Stimulated activated CD8-positive, alpha-beta memory T cell treated with anti-CD3 and anti-CD28 coated beads, Interleukin-12 subunit alpha, Interleukin-12 subunit beta, amount 100 ng/mL, for 4 hours (primary cell): ENCODE measurements around the gene POF1B.
"Not testable (repeated sequence)": the region's sequence is repeated elsewhere in the genome, so short reads cannot be mapped to it uniquely, and the experiment has no call there.

ENCODE experiments used
- DNase-seq: peaks from one replicate; pipeline ENCODE4 v3.0.0-alpha.2; 2020; ENCODE audit warnings: low read depth

The POF1B gene, protein sequence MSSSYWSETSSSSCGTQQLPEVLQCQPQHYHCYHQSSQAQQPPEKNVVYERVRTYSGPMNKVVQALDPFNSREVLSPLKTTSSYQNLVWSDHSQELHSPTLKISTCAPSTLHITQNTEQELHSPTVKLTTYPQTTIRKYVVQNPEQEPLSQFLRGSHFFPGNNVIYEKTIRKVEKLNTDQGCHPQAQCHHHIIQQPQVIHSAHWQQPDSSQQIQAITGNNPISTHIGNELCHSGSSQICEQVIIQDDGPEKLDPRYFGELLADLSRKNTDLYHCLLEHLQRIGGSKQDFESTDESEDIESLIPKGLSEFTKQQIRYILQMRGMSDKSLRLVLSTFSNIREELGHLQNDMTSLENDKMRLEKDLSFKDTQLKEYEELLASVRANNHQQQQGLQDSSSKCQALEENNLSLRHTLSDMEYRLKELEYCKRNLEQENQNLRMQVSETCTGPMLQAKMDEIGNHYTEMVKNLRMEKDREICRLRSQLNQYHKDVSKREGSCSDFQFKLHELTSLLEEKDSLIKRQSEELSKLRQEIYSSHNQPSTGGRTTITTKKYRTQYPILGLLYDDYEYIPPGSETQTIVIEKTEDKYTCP

DNA sequence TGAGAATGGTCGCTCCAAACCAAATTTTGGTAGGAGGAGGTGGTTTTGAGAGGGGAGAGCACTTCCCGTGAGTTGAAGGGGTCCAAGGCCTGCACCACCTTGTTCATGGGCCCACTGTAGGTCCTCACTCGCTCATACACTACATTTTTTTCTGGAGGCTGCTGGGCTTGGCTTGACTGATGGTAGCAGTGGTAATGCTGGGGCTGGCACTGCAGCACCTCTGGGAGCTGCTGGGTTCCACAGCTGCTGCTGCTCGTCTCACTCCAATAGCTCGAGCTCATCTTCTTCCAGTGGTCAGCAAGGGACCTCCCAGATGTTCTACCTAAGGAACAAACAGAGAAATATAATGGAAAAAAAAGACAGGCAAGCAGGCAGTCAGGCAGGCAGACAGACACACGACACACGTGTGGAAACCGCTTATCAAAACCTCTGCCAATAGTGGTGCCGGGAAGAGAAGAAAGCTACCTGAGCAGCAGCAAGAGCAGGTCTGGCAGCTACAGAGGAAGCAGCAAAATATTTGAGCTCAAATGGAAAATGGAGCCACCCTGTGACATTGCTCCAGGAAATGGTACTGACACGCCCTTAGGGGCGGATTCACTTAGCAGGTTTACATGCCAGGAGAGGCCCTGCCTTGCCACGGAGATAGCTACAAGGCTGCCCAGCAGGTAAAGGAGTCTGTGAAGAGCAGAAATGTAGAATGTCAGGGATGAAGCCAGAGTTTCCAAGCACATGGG, at the start of gene POF1B:
Gene POF1B, minus strand, starts transcription at position 492 of the 734 bp plus-strand sequence. Its CDS starts 211 bp downstream, at position 281.
- no peak for DNase-seq

DNA sequence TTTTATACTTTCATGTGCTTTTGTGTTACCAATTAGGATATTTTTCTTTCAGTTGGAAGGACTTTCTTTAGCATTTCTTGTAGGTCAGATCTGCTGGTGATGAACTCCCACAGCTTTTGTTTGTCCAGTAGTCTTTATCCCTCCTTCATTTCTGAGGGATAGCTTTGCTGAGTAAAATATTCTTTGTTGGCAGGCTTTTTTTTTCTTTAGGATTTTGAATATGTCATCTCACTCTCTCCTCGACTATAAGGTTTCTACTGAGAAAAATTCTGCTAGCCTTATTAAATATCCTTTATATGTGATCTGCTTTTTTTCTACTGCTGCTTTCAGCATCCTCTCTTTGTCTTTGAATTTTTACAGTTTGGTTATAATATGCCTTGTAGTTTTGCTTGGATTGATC, 49.6 kb upstream of the POF1B start:
- no peak for DNase-seq

DNA sequence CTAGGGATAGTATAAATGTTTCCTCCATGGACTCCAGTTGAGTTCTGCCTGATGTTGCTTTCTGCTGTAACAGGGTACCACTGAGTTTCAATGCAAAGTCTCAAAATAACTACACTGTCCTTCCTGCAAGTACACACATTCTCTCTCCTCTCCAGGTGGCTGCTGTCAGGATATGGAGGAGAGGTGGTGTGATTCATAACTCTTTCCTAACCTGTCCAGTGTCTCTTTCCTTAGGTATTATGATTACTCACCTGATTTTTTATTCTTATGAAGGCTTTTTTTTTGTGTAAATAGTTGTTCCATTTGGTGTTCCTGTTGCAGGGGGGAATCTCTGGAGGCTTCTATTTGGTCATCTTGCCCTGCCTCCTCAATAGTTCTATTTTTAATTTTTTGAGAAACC, 39.8 kb upstream of the POF1B start:
- no peak for DNase-seq

DNA sequence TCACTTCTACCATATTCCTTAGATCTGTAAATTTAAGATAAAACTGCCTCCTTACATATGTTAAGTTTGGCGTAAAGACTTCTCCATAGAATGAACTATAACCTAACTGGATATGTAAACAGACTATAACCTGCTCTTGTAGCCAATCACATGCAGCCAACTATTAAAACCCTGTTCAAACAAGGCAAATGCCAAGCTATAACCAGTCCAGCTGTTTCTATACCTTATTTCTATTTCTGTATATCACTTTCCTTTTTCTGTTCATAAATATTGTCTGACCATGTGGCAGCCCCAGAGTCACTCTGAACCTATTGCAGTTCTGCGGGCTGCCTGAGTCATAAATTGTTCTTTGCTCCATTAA, 12.4 kb upstream of the POF1B start:
- no peak for DNase-seq

DNA sequence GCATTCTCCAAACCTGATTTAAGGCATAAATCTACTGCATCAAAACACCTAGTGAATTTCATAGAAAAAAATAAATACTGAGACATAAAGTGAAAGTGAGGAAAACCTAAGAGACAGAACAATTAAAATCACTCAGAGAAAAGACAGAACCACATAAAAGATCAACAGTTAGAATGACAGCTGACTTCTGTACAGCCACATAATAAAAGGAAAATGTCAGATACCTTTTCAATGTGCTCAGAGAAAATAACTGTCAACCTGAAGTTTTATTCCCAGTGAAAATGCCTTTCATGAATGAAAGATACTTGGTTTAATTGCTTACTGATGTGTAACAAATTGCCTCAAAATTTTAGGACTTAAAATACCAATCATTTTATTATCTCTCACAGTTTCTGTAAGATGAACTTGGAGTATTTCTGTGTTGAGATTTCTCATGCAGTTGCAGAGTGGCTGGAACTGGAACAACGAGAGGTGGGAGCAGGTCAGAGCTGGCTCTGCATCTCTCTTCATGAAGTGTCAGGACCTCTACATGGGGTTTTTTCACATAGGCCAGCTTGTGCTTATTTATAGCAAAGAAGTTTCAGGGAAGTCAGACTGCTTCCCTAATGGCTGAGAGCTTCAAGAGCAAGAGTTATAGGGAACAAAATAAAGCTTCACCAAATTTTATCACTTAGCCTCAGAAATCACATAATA, 11.9 kb upstream of the POF1B start:
- DNase-seq, result no peak

DNA sequence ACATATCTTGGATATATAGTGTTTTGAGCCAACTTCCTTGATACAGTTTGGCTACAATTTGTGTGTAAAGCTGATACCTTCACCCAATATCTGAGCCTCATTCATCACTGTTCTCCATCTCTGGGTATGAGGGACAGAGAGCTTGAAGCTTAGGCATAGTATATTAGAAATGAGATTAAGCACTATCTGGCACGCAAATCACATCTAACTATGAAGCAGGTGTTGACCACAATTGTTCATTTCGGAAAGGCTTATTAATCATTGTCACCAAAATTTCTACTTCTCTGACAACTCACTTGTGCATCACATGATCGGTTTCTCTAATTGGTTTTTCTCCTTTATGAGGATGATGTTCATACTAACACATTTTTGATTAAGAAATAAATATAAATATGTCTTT, 2.1 kb upstream of the POF1B start:
- DNase-seq, result no peak

DNA sequence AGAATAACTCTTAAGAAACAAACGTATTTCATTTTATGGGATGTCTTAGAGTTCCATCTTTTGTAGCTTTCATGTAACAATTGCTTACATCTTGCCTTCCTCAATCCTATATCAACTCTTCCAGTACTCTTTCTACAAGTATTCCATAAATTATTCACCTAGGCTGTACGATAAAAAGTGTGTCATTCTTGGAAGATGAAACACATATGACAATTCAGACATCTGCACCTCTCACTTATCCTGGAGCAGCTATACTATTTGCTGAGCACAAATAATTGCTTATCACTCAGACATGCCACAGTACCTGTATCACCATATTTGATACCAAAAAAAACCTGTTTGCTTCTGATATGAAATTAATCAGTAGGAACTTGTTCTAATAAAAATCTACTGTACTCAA, 1.0 kb downstream of the POF1B start:
- DNase-seq, result no peak

DNA sequence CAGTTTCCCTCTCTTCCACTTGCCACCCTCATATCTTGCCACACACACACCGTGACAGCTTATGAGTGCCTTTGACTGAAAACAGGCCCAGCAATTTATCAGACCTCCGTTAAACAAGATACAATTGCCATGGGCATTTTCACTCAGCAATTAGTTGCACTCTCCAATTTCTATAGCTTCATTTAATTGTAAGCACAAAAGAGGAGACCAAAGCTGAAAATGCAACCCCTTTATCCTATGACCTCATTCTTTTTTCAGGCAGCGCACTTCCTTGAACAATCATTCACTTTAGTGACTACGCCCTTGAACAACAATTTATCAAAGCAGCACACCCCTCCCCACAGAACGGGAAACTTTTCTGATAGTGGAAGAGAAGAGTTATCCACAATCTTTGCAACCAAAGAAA, 4.1 kb downstream of the POF1B start:
- DNase-seq, result no peak

DNA sequence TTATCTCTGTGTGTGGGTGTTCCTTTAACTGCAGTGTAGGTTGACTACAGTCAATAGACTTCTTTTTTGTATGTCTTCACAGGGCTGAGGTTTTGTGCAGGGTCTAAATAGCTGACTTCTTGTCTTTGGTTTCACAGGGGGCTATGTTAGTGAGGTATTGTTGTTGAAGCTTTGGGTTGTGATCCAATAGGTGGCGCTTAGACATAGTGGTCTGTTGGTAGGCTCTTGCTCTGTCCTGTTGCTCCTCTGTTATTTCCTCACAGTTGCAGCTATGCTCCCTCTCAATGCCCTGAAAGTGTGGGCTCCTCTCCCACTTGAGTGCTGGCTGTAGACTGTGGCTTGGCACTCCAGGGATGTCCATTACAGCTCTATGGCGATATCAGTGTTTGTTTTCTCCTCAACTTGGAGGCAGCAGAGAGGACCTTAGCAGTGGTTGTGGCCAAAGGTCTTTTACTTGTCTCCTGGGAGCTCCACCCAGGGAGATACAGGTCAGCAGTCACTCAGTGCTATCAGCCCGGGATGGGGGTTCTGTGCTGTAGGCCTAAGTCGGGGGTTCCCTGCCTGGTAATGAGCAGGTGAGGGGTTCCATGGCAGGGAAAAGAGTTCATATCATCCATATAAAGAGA, 14.0 kb downstream of the POF1B start:
- DNase-seq, result no peak

DNA sequence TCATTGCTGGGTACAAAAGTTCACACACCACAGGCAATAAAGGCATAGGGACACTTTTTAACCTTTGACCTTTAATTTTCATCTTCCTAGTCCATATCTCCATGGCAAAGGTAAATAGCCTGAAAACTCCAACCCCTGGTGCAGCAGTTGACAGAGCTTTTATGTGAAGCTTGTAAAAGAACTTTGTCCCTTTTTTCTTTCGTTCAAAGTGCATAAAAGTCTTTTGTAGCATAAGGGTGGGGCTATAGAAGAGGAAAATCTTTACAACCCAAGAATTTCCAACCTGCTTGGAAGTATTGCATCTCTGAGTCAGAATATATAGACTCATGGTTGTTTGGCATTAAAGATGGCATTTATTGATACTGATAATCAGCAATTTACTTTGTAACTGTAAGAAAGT, 20.4 kb downstream of the POF1B start:
- DNase-seq, result no peak

DNA sequence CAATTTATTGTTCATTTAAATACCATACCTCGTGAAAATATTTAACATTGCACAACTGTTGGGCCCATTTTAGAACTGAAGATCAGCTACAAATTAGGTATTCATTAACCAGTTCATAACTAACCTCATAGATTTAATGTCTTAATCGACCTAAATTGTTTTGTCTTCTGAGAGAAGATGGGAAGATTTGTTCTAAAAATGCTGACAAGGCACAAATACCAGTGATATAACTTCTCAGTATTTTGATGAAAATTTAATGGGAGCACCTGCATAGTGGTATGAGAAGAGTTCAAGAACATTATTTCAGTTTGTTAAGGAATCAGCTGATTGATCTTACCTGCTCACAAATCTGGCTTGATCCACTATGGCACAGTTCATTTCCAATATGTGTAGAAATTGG, 33.9 kb downstream of the POF1B start:
- DNase-seq, result no peak

DNA sequence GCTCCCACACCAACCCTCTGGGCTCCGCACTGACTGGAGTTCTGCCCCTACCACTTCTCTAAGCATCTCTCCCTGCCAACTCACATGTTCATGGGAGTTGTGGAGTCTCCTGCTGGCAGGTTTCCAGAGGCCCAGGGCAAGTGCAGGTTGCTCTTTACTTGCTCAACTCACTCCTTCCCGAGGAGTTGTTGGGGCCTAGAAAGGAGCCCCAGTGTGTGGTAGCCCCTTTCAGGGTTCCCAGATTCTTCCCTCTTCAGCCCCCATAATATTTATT, 52.5 kb downstream of the POF1B start:
- no peak for DNase-seq

DNA sequence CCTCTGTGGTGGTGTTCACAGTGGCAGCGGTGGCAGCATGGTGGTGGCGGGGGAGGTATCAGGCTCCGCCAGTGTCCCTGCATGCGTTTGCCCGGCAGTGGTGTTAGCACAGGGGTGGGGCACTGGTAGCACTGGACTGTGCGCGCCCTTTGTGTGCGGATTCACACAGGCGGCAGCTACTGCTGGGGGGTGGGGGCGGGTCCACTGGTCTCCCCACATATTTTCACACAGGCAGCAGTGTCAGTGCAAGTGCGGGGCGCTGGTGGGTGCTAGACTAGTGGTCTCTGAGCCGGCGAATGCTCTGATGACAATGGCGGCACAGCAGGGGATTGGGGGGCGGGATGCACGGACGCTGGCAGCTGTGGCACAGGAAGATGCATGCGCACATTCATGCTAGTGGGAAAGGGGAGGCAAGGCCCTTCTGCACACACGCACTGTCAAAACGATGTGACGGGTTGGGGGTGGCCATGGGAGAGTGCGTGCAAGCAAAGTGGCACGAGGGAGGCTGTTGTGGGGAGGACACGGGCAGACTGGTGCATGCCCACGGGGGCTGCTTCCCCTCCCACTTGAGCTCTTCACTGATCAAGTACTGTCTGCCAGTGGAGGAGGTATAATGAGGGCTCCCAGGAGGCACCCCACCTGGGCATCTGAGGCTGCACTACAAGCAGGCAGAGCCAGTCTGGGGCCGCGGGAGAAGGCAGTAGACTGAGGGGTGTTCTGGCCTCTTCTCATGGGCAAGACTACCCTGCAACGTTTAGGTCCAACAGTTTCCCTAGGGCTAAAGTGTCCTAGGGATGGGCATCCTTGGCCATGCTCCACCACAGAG, 53.0 kb downstream of the POF1B start:
- no peak for DNase-seq

DNA sequence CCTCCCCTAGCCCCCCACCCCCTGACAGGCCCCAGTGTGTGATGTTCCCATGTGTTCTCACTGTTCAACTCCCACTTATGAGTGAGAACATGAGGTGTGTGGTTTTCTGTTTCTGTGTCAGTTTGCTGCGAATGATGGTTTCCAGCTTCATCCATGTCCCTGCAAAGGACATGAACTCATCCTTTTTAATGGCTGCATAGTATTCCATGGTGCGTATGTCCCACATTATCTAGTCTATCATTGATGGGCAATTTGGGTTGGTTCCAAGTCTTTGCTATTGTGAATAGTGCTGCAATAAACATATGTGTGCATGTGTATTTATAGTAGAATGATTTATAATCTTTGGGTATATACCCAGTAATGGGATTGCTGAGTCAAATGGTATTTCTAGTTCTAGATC, 68.1 kb downstream of the POF1B start:
- not testable (repeated sequence) for DNase-seq

DNA sequence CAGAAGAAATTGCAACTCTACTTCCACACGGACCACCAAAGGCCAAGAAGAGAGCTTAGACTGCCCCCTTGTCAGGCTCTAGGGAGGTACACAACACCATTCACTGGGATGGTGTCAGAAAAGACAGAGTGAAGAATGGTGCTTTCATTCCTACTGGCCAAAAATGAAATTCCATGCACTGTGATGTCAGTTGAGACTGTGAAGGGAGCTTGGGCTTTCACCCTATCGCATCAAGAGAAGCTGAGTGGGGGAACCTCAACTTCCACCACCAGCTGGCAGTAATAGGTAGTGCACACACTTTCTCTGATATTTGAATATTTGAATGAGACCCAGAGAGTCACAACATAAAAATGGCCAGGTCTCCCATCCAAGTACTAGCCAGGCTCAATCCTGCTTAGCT, 69.7 kb downstream of the POF1B start:
- DNase-seq, result no peak

DNA sequence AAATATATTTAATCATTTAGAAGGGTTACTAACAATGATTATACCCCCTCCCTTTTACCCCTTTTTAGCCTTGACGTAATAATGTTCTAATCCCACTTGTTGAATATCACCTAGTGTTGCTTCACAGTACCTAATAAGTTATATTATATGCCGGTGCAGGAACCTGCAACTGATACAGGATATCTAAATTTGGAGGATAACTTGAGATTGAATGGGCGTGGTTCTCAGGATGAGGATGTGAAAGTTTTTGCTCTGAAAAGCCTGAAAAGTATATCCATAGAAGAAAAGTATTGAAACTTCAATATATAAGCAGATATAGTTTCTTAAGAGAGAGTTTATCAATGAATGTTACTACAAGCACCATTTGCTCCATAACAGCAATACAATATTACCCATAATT, 75.9 kb downstream of the POF1B start:
- no peak for DNase-seq

DNA sequence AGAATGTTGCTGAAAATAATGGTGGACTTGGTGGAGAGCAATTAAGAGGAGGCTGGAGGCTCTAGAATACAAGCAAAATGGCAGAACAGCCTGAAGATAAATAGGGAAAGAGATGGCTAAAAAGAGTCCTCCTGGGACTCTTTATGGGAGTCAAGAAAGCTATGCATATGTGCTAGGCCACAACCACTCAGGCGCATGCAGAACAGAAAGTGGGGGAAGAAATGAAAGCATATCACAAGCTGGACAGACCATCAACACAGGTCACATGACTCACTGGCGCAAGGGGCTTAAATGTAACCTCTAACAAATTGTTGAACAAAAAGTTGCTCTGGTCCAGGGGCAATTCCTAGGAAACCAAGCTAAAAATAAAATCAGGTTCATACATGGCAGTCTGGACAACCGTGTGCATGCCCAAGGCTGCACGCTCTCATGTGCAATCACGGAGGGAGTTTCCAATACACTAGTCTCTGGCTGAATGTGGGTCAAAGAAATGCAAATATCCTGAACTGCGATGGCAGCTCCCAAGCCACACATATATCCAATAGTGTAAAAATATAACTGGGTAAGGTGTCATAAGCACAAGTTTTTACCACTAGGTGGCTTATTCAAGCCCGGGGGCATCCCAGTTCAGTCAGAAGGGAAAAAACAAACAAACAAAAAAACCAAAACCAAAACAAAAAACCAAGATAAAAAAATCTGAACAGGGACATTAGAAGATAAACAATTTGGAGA, 90.3 kb downstream of the POF1B start:
- no peak for DNase-seq

DNA sequence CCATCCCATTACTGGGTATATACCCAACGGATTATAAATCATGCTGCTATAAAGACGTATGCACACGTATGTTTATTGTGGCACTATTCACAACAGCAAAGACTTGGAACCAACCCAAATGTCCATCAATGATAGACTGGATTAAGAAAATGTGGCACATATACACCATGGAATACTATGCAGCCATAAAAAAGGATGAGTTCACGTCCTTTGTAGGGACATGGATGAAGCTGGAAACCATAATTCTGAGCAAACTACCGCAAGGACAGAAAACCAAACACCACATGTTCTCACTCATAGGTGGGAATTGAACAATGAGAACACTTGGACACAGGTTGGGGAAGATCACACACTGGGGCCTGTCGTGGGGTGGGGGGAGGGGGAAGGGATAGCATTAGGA, 94.2 kb downstream of the POF1B start:
- not testable (repeated sequence) for DNase-seq

DNA sequence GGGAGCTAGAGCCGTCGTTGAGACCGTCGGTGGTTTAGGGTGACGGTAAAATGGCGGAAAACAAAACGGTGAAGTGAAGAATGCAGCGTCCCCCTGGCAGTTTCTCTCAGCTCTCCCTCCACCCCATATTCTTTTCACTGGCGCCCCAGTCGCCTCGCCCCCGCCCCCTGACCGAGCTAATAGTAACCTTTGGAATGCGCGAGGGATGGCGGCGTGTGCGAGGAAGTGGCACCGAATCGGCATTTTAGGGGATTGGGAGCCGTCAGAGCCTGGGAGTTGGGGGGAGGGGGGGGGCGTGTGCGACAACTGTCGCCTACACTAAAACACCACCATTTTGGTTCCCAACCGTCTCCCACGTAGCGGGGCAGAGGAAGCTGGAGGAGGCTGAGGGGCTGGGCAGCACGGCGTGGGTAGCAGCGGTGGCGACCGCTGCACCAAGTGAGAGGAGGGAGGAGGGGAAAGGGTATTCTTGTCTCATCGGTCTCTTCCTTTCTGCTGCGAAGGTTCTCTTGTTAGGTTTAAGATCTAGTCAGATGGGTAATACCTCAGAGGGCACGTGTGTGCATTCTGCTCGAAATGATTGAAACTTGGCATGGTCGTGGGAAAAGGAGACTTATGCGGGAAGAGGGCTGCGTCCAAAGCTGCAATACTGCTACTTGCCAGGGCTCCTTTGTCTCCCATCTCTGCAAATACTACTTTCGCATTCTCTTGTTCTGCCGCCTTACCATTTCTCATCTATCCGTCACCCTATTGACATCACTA, 134.8 kb downstream of the POF1B start:
- DNase-seq, result no peak
